ENCODE results near the gene FOXK2.

The FOXK2 gene

GRCh38 chr17:82589851-82590180 lies 70.3 kb downstream of the FOXK2 start:
- Mint-ChIP-seq H3K27ac (peak overlapping the region in 1 of 3 experiments; percentile 38), H3K4me1 (peaks cover 17% of the 10 kb centered on the region), H3K4me3 (no peak overlapping the region), H3K36me3 (ENCODE audit: low read depth) (peaks cover 33% of the 10 kb centered on the region), H3K9me3 (no peaks in the 10 kb centered on the region), H3K27me3 (ENCODE audit: low read depth) (no peaks in the 10 kb centered on the region)
- TF ChIP-seq CTCF (IDR thresholded peaks at IDR 0.05; ENCODE audit: unreplicated experiment in 3 of 3), result no peak

- Mint-ChIP-seq H3K27me3 (ENCODE audit: low read depth) (no peaks in the 10 kb centered on the region), H3K4me3 (no peak overlapping the region), H3K27ac (peak overlapping the region in 1 of 3 experiments; percentile 38), H3K4me1 (peaks cover 13% of the 10 kb centered on the region), H3K36me3 (ENCODE audit: low read depth) (peaks cover 32% of the 10 kb centered on the region), H3K9me3 (no peaks in the 10 kb centered on the region)
- TF ChIP-seq CTCF (IDR thresholded peaks at IDR 0.05; ENCODE audit: unreplicated experiment in 3 of 3), result no peak
Observed at GRCh38 chr17:82590216-82590615, 70.7 kb downstream of the FOXK2 start.

- Mint-ChIP-seq H3K27me3 (ENCODE audit: low read depth) (no peaks in the 10 kb centered on the region), H3K27ac (no peak overlapping the region), H3K4me3 (no peak overlapping the region), H3K36me3 (ENCODE audit: low read depth) (peaks cover 27% of the 10 kb centered on the region), H3K9me3 (no peaks in the 10 kb centered on the region), H3K4me1 (peaks cover 13% of the 10 kb centered on the region)
- TF ChIP-seq CTCF (IDR thresholded peaks at IDR 0.05; ENCODE audit: unreplicated experiment in 3 of 3), result no peak
Observed at GRCh38 chr17:82590881-82591539, 71.5 kb downstream of the FOXK2 start.

GRCh38 chr17:82592289-82592766 lies 72.8 kb downstream of the FOXK2 start:
- H3K27ac Mint-ChIP-seq, result peak overlapping the region; percentile 90 to 95 (median 90)
- no peaks in the 10 kb centered on the region for H3K9me3 Mint-ChIP-seq
- H3K27me3 Mint-ChIP-seq (ENCODE audit: low read depth), result no peaks in the 10 kb centered on the region
- H3K36me3 Mint-ChIP-seq (ENCODE audit: low read depth), result peaks cover 29% of the 10 kb centered on the region
- peaks cover 13% of the 10 kb centered on the region for H3K4me1 Mint-ChIP-seq
- no peak for TF ChIP-seq CTCF (IDR thresholded peaks at IDR 0.05; ENCODE audit: unreplicated experiment in 3 of 3)
- H3K4me3 Mint-ChIP-seq, result peak overlapping the region; percentile 27 to 83 (median 82)

GRCh38 chr17:82592767-82593589 lies 73.4 kb downstream of the FOXK2 start:
- no peaks in the 10 kb centered on the region for H3K27me3 Mint-ChIP-seq (ENCODE audit: low read depth)
- peak overlapping the region; percentile 82 to 85 (median 83) for H3K4me3 Mint-ChIP-seq
- peaks cover 28% of the 10 kb centered on the region for H3K36me3 Mint-ChIP-seq (ENCODE audit: low read depth)
- H3K9me3 Mint-ChIP-seq, result no peaks in the 10 kb centered on the region
- peak overlapping the region; percentile 90 to 95 (median 90) for H3K27ac Mint-ChIP-seq
- TF ChIP-seq CTCF (IDR thresholded peaks at IDR 0.05; ENCODE audit: unreplicated experiment in 3 of 3), result no peak
- H3K4me1 Mint-ChIP-seq, result peaks cover 13% of the 10 kb centered on the region

Measured in nephron (organoid).